Neural cell (in vitro differentiated cells): ENCODE data around the gene KCNJ1.

Source experiments
- EZH2 ChIP-seq: fragments of 200-600, 300-800 bp; shearing (Covaris generic), sonication (generic); IDR thresholded peaks from 2 replicates; pipeline ENCODE4 v1.6.1; 2014; ENCODE audit warnings: antibody characterized with exemption, low read length, borderline replicate concordance, mild to moderate bottlenecking; ENCODE audit not compliant: insufficient read depth, poor library complexity, severe bottlenecking
- TAF1 ChIP-seq: IDR thresholded peaks from 2 replicates; pipeline ENCODE4 v1.6.1; 2012; ENCODE audit warnings: low read depth
- TF ChIP-seq, protein P1 (sequence below): fragments of 450-650 bp; IDR thresholded peaks from 2 replicates; pipeline ENCODE4 v1.5.1; 2014; ENCODE audit warnings: antibody characterized with exemption, mild to moderate bottlenecking, moderate library complexity; ENCODE audit not compliant: poor library complexity, severe bottlenecking

DNA sequence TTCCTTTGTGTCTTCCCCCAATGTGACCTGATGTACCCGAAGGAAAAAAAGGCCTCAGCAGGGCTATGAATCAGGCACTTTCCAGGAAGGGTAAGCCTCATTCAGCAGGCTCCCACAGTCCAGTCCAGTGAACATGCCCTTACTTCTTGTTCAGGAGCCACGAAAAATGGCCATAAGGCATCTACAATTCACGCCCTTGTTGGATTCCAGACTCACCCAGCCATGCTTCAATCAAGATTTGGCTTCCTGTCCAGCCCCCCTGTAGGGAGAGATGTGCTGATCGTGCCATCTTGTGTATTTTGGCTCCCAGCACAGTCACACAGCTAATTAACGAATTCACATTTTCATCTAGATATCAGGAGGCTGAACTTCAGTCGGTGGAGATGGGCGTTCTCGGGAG is 14.1 kb upstream of the KCNJ1 start:
- TF ChIP-seq EZH2 (no peak), TAF1 (no peak)
- TF ChIP-seq, protein P1, sequence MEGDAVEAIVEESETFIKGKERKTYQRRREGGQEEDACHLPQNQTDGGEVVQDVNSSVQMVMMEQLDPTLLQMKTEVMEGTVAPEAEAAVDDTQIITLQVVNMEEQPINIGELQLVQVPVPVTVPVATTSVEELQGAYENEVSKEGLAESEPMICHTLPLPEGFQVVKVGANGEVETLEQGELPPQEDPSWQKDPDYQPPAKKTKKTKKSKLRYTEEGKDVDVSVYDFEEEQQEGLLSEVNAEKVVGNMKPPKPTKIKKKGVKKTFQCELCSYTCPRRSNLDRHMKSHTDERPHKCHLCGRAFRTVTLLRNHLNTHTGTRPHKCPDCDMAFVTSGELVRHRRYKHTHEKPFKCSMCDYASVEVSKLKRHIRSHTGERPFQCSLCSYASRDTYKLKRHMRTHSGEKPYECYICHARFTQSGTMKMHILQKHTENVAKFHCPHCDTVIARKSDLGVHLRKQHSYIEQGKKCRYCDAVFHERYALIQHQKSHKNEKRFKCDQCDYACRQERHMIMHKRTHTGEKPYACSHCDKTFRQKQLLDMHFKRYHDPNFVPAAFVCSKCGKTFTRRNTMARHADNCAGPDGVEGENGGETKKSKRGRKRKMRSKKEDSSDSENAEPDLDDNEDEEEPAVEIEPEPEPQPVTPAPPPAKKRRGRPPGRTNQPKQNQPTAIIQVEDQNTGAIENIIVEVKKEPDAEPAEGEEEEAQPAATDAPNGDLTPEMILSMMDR, result no peak
